ENCODE results near the gene TM9SF1. TPM values are rescaled to one million over a fixed set of nuclear protein-coding genes. Genes with fewer than 3 reads are reported as not detected.

Gene TM9SF1
- total and polyA plus RNA-seq, 10 of the 15 experiments (the other 5 are each of a cell fraction or from before 2014, with no cell fraction given) = 7.2 to 39.2 (median 17.6) TPM

GRCh38 chr14:24171422-24172260 lies 23.6 kb downstream of the TM9SF1 start, which contains the start of gene REC8:
REC8 (plus strand) TSS chr14:24172080; CDS start chr14:24172553, 473 bp downstream.
- Histone ChIP-seq H4K20me1 (ENCODE audit: control insufficient read depth, insufficient read depth) (no peaks in the 10 kb centered on the region), H3K4me2 (ENCODE audit: control insufficient read depth, insufficient read depth) (peak within 1 kb of the TSS; percentile 72), H3K9ac (ENCODE audit: control insufficient read depth, insufficient read depth, low read length) (peak within 1 kb of the TSS; percentile 69), H3K4me1 (ENCODE audit: control insufficient read depth, insufficient read depth, low read length) (no peaks in the 10 kb centered on the region), H3K36me3 (ENCODE audit: control insufficient read depth in 2 of 2, insufficient read depth in 2 of 2, low read length in 1 of 2) (peaks cover 1 to 14% of the 10 kb centered on the region in 2 experiments), H2AFZ (ENCODE audit: control insufficient read depth, low read depth, low read length) (no peak within 1 kb of the TSS; the same call in 1 of the 2 replicates), H3K79me2 (ENCODE audit: control insufficient read depth, insufficient read depth, low read length) (peaks cover 6% of the 10 kb centered on the region), H3K27ac (ENCODE audit: control insufficient read depth, insufficient read depth) (peak within 1 kb of the TSS; percentile 68), H3K27me3 (replicated peaks in 1 of 2; ENCODE audit: control insufficient read depth in 2 of 2, insufficient read depth in 2 of 2, low read length in 1 of 2) (no peaks in the 10 kb centered on the region), H3K9me3 (replicated peaks; ENCODE audit: control insufficient read depth, insufficient read depth, low read length) (no peaks in the 10 kb centered on the region), H3K4me3 (peak within 1 kb of the TSS; percentile 62)
- in situ Hi-C loops (cut with MboI) = no loop called here
- ChIA-PET SMC1A (ENCODE audit: uncharacterized antibody, unreplicated experiment) (interaction anchor here (0.6 to 1.6 kb wide), 4 partner anchors 10 to 76 kb away, joined by 3 to 9 read pairs (median 3); partner anchors contain the start of genes IRF9, PSME2 and RNF31), POLR2A (interaction anchor here (0.7 to 2.8 kb wide), 10 partner anchors 9 to 80 kb away, joined by 3 to 11 read pairs (median 7); partner anchors contain the start of genes CHMP4A, IPO4, IRF9 and PSME2), RAD21 (ENCODE audit: unreplicated experiment) (interaction anchor here (1.0 to 1.1 kb wide), 2 partner anchors 10 kb away, joined by 4 to 5 read pairs; partner anchors contain the start of gene IRF9), CTCF (interaction anchor here (1.1 to 2.2 kb wide), 6 partner anchors 10 to 162 kb away, joined by 3 to 18 read pairs (median 3); partner anchors contain the start of genes DHRS1, IPO4, IRF9 and MDP1)
- FAIRE-seq (peak; percentile 81), DNase-seq (ENCODE audit: low read depth, low spot score) (peak; percentile 82), ATAC-seq (peak; percentile 90)
- intact Hi-C loops (cut with micrococcal nuclease; ENCODE audit: unreplicated experiment) = loop anchor here (2.0 kb wide), 1 partner anchor 57 kb away; the partner anchor contains the start of genes DCAF11 and NRL
- 15% methylated on average over 59 of the region's 63 CpGs for WGBS (ENCODE audit: insufficient coverage, insufficient replicate concordance, low lambda C conversion rate, missing lambda C conversion rate)
- BruUV-seq (replicated peaks) = no TSS peak
- peak; percentile 24; the same call in 1 of the 2 replicates for TF ChIP-seq POLR2AphosphoS2 (IDR thresholded peaks at IDR 0.05; ENCODE audit: low read depth, low read length)
- 0 out of 2 replicates have a peak, but pooled peaks have one; percentile 32 for TF ChIP-seq BCL11A (IDR thresholded peaks at IDR 0.05; ENCODE audit: low read depth, low read length)
- TF ChIP-seq E2F4 (IDR thresholded peaks at IDR 0.05; ENCODE audit: low read depth, low read length) = peak; percentile 72
- TF ChIP-seq SIN3A (IDR thresholded peaks at IDR 0.05; ENCODE audit: low read depth, low read length) = 0 out of 2 replicates have a peak, but pooled peaks have one; percentile 50
- TF ChIP-seq CHD1 (IDR thresholded peaks at IDR 0.05; ENCODE audit: low read depth, low read length) = no peak
- TF ChIP-seq CEBPB (IDR thresholded peaks at IDR 0.05; ENCODE audit: borderline replicate concordance in 1 of 2, low read depth in 2 of 2, low read length in 2 of 2) = no peak
- 0 out of 3 replicates have a peak, but pooled peaks have one; percentile 4 for TF ChIP-seq POU2F2 (IDR thresholded peaks at IDR 0.05; ENCODE audit: borderline replicate concordance, low read depth, low read length)
- no peak for TF ChIP-seq TCF7 (IDR thresholded peaks at IDR 0.05; ENCODE audit: borderline replicate concordance)
- peak; percentile 25; the same call in 1 of the 2 replicates for TF ChIP-seq PAX5 (IDR thresholded peaks at IDR 0.05; ENCODE audit: borderline replicate concordance, low read depth, low read length)
- peak; percentile 38 for TF ChIP-seq MEF2B (IDR thresholded peaks at IDR 0.05; ENCODE audit: partially characterized antibody, poor library complexity, severe bottlenecking)
- TF ChIP-seq ZNF217 (IDR thresholded peaks at IDR 0.05) = 0 out of 2 replicates have a peak, but pooled peaks have one; percentile 28
- TF ChIP-seq NKRF (conservative IDR thresholded peaks at IDR 0.05) = 0 out of 2 replicates have a peak, but pooled peaks have one; percentile 59
- peak; percentile 35 for TF ChIP-seq KLF5 (IDR thresholded peaks at IDR 0.05; ENCODE audit: partially characterized antibody)
- TF ChIP-seq NR2F1 (conservative IDR thresholded peaks at IDR 0.05) = peak; percentile 88
- no peak for TF ChIP-seq IRF3 (IDR thresholded peaks at IDR 0.05)
- TF ChIP-seq RFX5 (IDR thresholded peaks at IDR 0.05; ENCODE audit: low read depth, low read length) = peak; percentile 87
- peak; percentile 92 for TF ChIP-seq NFYB (IDR thresholded peaks at IDR 0.05; ENCODE audit: insufficient read depth, low read depth, low read length)
- TF ChIP-seq TCF12 (IDR thresholded peaks at IDR 0.05; ENCODE audit: low read depth, low read length) = 0 out of 2 replicates have a peak, but pooled peaks have one; percentile 37
- no peak for TF ChIP-seq ZNF274 (IDR thresholded peaks at IDR 0.05; ENCODE audit: insufficient read depth, insufficient read length)

Measured in GM12878 (cell line).